Small intestine (tissue), 16 donors: ENCODE data around the gene TRIM46. TPM values are rescaled to one million over a fixed set of nuclear protein-coding genes. Genes with fewer than 3 reads are reported as not detected.

ENCODE experiments used
- DNase-seq, 2 donors: peaks; one replicate each; pipeline versions ENCODE4 v3.0.0 to v3.0.0-alpha.2; 2013
- FAIRE-seq: peaks from 2 replicates; lab custom pipeline; 2012; peaks lifted over from hg19 to GRCh38; lab: Jason Lieb, UNC
- H3K27ac ChIP-seq, 3 donors: one replicate each; pipeline ENCODE4 v1.5.1; 2013; ENCODE audit warnings: low read length in 2 of 3, mild to moderate bottlenecking in 2 of 3, control low read depth in 1 of 3, inconsistent platforms in 1 of 3, low read depth in 1 of 3, moderate library complexity in 1 of 3
- H3K27me3 ChIP-seq, 3 donors: one replicate each; pipeline ENCODE4 v1.6.1; 2013; ENCODE audit warnings: low read length in 3 of 3, inconsistent platforms in 1 of 3; ENCODE audit not compliant: control insufficient read depth in 3 of 3, insufficient read depth in 3 of 3
- H3K36me3 ChIP-seq, 3 donors: one replicate each; pipeline ENCODE4 v1.6.1; 2013; ENCODE audit warnings: low read length in 3 of 3, inconsistent platforms in 1 of 3, low read depth in 1 of 3, mild to moderate bottlenecking in 1 of 3, moderate library complexity in 1 of 3; ENCODE audit not compliant: control insufficient read depth in 3 of 3, insufficient read depth in 2 of 3
- H3K4me1 ChIP-seq, 3 donors: one replicate each; pipeline ENCODE4 v1.6.1; 2013; ENCODE audit warnings: low read length in 2 of 3, inconsistent platforms in 1 of 3, low read depth in 1 of 3, mild to moderate bottlenecking in 1 of 3, moderate library complexity in 1 of 3; ENCODE audit not compliant: control insufficient read depth in 3 of 3, insufficient read depth in 2 of 3
- H3K4me3 ChIP-seq, 3 donors: one replicate each; pipeline ENCODE4 v1.5.1; 2013; ENCODE audit warnings: low read length in 3 of 3, control low read depth in 1 of 3, inconsistent platforms in 1 of 3, low read depth in 1 of 3, mild to moderate bottlenecking in 1 of 3, moderate library complexity in 1 of 3
- H3K9me3 ChIP-seq, 2 donors: one replicate each; pipeline ENCODE4 v1.6.1; 2013; ENCODE audit warnings: low read depth in 1 of 2, low read length in 1 of 2; ENCODE audit not compliant: control insufficient read depth in 2 of 2, insufficient read depth in 1 of 2
- WGBS, 3 donors: extraction: QIAGEN DNeasy Blood & Tissue Kit; methylation state at CpG; one replicate each; pipeline ENCODE4 v1.1.7; 2013; 5-methylcytosine and 5-hydroxymethylcytosine counted together
- long read RNA-seq, 10 donors: transcript quantifications; one replicate each; lab custom pipeline, GENCODE V29; 2026
- polyA plus RNA-seq, 4 donors: library from polyadenylated mRNA; stranded (reverse) in 3 of 4; unstranded in 1 of 4; fragments of 200-250 nt in 3 of 4; fragments of 120-200 nt in 1 of 4; gene quantifications; one replicate each; pipeline versions ENCODE4 v1.2.1 to v1.2.3, GENCODE V29; 2013
- donor health status: healthy with polysubstance abuse.
- donor health status: control.
- donor health status: control.
- donor health status: Bipolar disorder and iron deficiency.
- donor health status: healthy.

Gene TRIM46, protein sequence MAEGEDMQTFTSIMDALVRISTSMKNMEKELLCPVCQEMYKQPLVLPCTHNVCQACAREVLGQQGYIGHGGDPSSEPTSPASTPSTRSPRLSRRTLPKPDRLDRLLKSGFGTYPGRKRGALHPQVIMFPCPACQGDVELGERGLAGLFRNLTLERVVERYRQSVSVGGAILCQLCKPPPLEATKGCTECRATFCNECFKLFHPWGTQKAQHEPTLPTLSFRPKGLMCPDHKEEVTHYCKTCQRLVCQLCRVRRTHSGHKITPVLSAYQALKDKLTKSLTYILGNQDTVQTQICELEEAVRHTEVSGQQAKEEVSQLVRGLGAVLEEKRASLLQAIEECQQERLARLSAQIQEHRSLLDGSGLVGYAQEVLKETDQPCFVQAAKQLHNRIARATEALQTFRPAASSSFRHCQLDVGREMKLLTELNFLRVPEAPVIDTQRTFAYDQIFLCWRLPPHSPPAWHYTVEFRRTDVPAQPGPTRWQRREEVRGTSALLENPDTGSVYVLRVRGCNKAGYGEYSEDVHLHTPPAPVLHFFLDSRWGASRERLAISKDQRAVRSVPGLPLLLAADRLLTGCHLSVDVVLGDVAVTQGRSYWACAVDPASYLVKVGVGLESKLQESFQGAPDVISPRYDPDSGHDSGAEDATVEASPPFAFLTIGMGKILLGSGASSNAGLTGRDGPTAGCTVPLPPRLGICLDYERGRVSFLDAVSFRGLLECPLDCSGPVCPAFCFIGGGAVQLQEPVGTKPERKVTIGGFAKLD
- under 1 TPM in 3 of 4 donors, not detected in 1; 0.27 to 0.64 (median 0.57) TPM for polyA plus RNA-seq
- long read RNA-seq, donor 1: 0 reads
- long read RNA-seq, donor 2: 0 reads
- long read RNA-seq, donor 3: 0 reads
- long read RNA-seq, donor 4: 0 reads
- long read RNA-seq, donor 5: 0 reads
- long read RNA-seq, donor 6: 0 reads
- long read RNA-seq, donor 7: 0 reads
- long read RNA-seq, donor 8: 0 reads
- long read RNA-seq, donor 9: 0 reads
- long read RNA-seq, donor 10: 0 reads

DNA sequence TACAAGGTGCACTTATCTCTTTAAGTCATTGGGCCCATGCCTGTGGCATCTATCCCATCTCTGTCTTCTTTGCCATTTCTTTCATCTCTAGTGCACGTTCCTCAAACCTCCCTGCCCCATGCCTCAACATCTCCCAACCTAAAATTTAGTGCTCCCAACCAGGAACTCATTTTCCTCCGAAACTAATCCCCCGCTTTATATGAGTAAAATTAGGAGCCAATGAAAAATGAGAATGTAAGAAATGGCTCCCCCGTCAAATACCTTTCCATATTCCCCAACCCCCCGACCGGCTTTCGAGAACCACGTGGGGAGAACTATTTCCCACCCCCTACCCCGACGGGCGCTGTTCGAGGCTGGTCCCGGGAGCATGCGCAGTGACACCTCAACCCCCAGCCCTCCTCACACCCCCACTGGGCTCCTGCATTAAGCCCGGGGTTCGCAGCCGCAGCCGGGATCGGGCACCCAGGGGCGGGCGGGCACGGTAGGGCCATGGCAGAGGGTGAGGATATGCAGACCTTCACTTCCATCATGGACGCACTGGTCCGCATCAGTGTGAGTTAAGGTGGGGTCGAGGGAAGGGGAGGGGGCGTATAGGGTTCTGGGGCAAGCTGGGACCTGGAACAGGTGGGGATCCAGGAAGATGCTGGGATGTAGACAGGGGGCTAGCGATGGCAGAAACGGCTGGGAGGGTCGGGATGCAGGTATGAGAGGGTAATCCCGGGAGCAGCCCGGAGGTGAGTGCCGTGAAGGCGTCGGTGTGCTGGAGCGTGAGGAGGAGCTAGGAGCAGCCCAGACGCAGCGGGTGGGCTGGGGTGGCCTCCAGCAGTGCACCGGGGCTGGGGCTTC, at the start of gene TRIM46:
Gene TRIM46 (plus strand): TSS at position 372 of the 846 bp plus-strand sequence. CDS start 118 bp downstream, at position 490.
- Histone ChIP-seq H3K9me3 (no peaks in the 10 kb centered on the region), H3K36me3 (peaks cover 0 to 27% (median 4%) of the 10 kb centered on the region in 3 donors), H3K27ac (peak within 1 kb of the TSS; percentile 81 to 90 (median 83)), H3K27me3 (peaks cover 0 to 24% (median 2%) of the 10 kb centered on the region in 3 donors), H3K4me3 (peak within 1 kb of the TSS; percentile 62 to 92 (median 86)), H3K4me1 (peaks cover 3 to 13% (median 4%) of the 10 kb centered on the region in 3 donors)
- DNase-seq (peak in 1 of 2 donors; percentile 20), FAIRE-seq (no peak)
- 2 to 5% (median 3%) methylated on average over 38 of the region's 38 CpGs for WGBS, 3 donors

DNA sequence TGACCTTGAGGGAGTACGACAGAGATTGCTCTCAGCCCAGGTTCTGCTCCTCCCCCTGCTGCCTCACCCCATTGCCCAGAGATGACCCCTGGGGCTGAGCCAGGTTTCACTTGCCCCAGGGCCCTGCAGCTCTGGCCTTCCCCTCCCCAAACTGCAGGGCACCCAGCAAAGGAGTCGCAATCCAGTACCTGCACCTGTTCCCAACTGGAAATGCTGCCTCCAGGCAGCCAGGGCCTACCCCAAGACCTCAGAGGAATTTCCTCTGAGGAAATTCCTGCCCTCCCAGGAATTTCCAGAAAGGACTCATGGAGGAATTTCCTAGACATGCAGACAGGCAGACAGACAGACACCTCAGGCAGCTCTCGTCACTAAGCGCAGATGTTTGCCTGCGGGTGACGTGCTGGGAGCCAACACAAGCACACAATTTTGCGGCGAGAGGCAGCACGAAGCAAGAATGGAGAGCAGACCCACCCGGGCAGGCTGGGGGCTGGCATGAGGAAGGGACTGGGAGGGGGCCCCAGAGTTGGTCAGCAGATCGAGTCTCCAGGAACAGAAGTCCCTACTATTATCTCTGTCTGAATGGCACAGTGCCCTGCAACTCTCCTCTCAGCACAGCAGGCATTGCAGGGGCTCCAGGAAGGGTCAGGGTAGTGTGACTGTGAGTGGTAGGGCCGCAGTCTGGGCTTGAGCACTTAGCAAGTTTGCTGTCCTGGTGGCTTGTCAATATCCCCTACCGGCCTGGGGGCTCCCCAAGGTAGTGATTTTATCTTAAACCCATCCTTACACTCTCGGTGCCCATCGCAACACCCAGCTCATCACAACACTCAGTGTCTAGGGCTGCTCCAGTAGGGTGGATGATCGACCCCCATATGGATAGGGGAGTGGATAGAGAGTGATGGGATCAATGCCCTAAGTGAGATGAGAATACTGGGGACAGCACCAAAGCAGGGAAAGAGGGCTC, 48.9 kb upstream of the TRIM46 start:
- Histone ChIP-seq H3K36me3 (peaks cover 0 to 6% (median 0%) of the 10 kb centered on the region in 3 donors), H3K4me3 (no peak overlapping the region), H3K4me1 (peaks cover 0 to 47% (median 11%) of the 10 kb centered on the region in 3 donors), H3K9me3 (no peaks in the 10 kb centered on the region), H3K27me3 (peaks cover 0 to 6% (median 0%) of the 10 kb centered on the region in 3 donors), H3K27ac (peak overlapping the region; percentile 89 to 98 (median 96))
- 63 to 77% (median 71%) methylated on average over 16 of the region's 16 CpGs for WGBS, 3 donors
- DNase-seq: peak; percentile 38 to 57
- FAIRE-seq: no peak

DNA sequence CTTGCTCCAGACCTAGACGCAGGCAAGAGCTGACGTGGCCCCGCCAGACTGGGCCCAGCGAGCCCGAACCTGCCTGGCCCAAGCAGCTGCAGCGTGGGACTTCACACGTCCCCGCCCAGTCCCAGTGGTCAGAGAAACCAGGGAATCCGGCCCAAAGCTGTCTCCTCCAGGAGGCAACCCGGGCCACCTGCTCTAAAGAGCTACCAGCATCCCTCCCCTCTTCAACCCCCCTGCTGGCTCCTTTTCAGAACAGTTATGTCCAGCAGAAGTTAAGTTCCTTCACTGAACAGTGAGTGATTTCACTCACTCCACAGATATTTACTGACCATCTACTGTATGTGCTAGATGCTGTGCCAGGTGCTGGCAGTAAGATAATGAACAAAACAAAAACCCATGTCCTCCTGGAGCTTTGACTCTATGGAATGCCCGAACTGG, 48.1 kb upstream of the TRIM46 start:
- no peaks in the 10 kb centered on the region for H3K9me3 ChIP-seq
- H3K27ac ChIP-seq: peak overlapping the region; percentile 89 to 98 (median 96)
- WGBS, 3 donors: 25 to 56% (median 55%) methylated on average over 11 of the region's 11 CpGs
- H3K36me3 ChIP-seq: peaks cover 0 to 12% (median 0%) of the 10 kb centered on the region in 3 donors
- peaks cover 0 to 43% (median 6%) of the 10 kb centered on the region in 3 donors for H3K4me1 ChIP-seq
- FAIRE-seq: no peak
- H3K27me3 ChIP-seq: peaks cover 0 to 6% (median 0%) of the 10 kb centered on the region in 3 donors
- no peak for DNase-seq
- H3K4me3 ChIP-seq: no peak overlapping the region

DNA sequence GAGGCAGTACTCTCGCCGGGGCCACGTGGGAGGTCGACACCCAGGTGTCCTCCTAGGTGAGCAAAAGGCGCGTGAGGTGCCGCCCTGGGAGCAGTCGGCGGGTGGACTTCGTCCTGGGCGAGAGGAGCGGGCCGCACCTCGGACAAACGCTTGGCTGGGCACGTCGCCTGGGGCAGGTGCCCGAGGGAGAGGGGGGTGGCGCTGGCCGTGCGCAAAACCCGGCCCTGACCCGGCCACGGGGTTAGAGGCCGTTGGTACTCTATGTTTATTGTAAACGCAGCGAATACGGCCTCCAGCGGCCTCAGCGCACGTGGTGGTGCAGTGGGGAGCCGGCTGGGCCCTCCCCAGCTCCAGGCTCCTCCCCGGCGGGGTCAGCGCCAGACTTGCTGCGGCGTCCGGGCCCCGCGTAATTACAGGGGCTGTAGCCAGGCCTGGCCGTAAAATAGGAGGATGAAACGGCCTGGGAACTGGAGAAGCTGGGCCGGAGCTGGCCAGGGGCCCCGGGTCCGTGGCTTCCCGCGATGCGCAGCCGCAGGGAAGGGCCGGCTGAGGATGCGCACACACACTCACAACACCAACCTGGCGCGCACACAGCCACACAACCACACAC, 47.6 kb upstream of the TRIM46 start:
- Histone ChIP-seq H3K27me3 (peaks cover 0 to 6% (median 0%) of the 10 kb centered on the region in 3 donors), H3K4me1 (peaks cover 0 to 43% (median 6%) of the 10 kb centered on the region in 3 donors), H3K36me3 (peaks cover 0 to 13% (median 0%) of the 10 kb centered on the region in 3 donors), H3K27ac (peak overlapping the region; percentile 89 to 98 (median 96)), H3K4me3 (peak overlapping the region in 2 of 3 donors; percentile 85 to 93), H3K9me3 (no peaks in the 10 kb centered on the region)
- 1 to 29% (median 21%) methylated on average over 49 to 53 of the region's 53 CpGs for WGBS, 3 donors
- no peak for FAIRE-seq
- DNase-seq: peak; percentile 94 to 97

DNA sequence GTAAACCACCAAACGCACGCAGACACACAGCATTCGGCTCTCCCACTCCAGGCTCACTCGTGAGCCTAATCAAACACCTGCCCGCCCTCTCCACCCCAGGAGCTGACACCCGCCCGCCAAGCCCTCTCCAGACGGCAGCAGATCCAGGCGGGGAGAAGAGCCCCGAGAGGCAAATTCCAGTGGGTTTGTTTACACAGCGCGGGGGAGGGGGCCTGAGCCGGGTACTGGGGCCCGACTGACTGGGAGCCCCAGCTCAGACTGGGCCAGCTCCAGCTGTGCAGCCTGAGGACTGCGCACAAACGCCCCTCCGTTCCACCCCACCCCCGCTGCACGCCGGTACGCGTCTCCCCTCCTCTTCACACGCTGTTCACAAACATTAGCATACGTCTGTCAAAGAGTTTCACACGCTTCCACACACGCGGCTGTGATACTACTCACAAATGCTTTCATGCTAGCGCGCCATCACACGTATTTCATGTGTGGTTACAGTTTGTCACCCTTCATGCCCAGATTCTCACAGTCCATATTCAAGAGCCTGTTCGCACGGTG, 47.0 kb upstream of the TRIM46 start:
- peak overlapping the region; percentile 89 to 98 (median 96) for H3K27ac ChIP-seq
- H3K4me1 ChIP-seq: peaks cover 0 to 49% (median 6%) of the 10 kb centered on the region in 3 donors
- DNase-seq (peak; percentile 64 to 90), FAIRE-seq (no peak)
- peaks cover 0 to 19% (median 2%) of the 10 kb centered on the region in 3 donors for H3K36me3 ChIP-seq
- 1 to 3% (median 3%) methylated on average over 32 of the region's 32 CpGs for WGBS, 3 donors
- H3K9me3 ChIP-seq: no peaks in the 10 kb centered on the region
- peaks cover 0 to 6% (median 0%) of the 10 kb centered on the region in 3 donors for H3K27me3 ChIP-seq
- peak overlapping the region; percentile 9 to 93 (median 85) for H3K4me3 ChIP-seq

DNA sequence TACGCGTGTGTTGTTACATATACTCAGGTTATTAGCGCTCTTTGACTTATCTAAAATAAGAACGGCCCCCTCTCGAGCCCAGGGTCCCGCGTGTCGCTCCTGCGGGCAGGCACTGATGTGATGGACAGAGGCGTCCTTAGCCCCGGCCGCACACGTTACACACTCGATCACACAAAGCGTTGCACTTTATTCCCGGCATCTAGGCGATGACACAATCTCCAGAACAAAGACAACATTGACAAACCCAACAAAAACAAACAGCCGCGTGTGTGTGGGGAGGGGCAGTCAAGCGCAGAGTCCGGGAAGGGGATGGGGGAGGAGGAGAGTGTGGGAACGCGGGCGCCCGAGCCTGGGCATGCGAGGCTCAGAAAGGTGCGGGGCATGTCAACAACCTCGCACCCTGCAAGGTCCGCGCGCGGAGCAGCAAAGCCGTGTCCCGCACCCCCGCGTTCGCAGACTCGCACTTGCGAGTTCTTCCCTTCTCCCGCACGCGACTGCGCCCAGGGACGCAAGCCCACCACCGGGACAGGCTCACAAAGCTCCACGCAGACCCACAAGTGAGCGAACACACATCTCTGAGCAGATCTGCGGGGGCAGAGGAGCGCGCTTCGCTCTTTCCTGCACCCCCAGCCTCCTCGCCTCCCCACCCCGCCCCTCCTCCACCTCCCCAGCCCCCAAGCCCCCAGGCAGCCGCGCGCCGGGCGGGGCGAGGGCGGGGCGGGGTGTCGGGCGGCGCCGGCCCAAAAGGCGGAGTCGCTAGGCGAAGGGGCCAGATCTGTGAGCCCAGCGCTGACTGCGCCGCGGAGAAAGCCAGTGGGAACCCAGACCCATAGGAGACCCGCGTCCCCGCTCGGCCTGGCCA, 46.3 kb upstream of the TRIM46 start, which contains the start of gene EFNA1:
Gene EFNA1 (plus strand): TSS at position 772 of the 862 bp plus-strand sequence. CDS start 102 bp downstream, outside the sequence.
- WGBS, 3 donors: 0 to 1% (median 0%) methylated on average over 51 to 76 of the region's 76 CpGs
- H3K27me3 ChIP-seq: peaks cover 0 to 6% (median 0%) of the 10 kb centered on the region in 3 donors
- no peaks in the 10 kb centered on the region for H3K9me3 ChIP-seq
- peak within 1 kb of the TSS; percentile 89 to 100 (median 96) for H3K27ac ChIP-seq
- FAIRE-seq (no peak), DNase-seq (peak; percentile 91 to 95)
- H3K36me3 ChIP-seq: peaks cover 0 to 26% (median 3%) of the 10 kb centered on the region in 3 donors
- peaks cover 0 to 53% (median 6%) of the 10 kb centered on the region in 3 donors for H3K4me1 ChIP-seq
- peak within 1 kb of the TSS; percentile 60 to 93 (median 85) for H3K4me3 ChIP-seq
